Loucy (cell line): ENCODE data around the gene LIPC.

Experiments
- EZH2phosphoT487 ChIP-seq: fragments of 200-600 bp; IDR thresholded peaks from 2 replicates; pipeline ENCODE4 v1.6.1; 2018; ENCODE audit warnings: antibody characterized with exemption, mild to moderate bottlenecking, moderate library complexity, borderline replicate concordance
- TF ChIP-seq, protein P1 (sequence below): fragments of 200-600 bp; sonication (generic); conservative IDR thresholded peaks from 2 replicates; pipeline ENCODE4 v1.5.1; 2014; ENCODE audit warnings: mild to moderate bottlenecking, antibody characterized with exemption, low read length

DNA sequence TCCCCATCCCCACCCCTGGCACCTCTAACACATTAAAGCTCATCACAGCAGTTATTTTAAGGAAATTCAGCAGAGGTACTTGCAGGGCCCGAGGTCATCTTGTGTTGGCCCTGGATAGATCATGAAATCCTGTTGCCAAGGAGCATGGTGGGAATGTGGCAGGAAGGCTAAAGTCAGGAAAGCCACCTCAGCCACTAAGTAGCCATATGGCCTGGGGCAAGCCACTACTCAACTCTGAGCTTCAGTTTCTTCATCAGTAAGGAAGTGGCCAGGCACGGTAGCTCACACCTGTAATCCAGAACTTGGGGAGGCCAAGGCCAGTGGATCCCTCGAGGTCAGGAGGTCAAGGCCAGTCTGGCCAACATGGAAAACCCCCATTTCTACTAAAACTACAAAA is 55.9 kb downstream of the LIPC start:
- TF ChIP-seq, protein P1, sequence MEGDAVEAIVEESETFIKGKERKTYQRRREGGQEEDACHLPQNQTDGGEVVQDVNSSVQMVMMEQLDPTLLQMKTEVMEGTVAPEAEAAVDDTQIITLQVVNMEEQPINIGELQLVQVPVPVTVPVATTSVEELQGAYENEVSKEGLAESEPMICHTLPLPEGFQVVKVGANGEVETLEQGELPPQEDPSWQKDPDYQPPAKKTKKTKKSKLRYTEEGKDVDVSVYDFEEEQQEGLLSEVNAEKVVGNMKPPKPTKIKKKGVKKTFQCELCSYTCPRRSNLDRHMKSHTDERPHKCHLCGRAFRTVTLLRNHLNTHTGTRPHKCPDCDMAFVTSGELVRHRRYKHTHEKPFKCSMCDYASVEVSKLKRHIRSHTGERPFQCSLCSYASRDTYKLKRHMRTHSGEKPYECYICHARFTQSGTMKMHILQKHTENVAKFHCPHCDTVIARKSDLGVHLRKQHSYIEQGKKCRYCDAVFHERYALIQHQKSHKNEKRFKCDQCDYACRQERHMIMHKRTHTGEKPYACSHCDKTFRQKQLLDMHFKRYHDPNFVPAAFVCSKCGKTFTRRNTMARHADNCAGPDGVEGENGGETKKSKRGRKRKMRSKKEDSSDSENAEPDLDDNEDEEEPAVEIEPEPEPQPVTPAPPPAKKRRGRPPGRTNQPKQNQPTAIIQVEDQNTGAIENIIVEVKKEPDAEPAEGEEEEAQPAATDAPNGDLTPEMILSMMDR, result no peak
- no peak for TF ChIP-seq EZH2phosphoT487
